NCI-H2196 treated with DMSO at 0.1 percent for 48 hours (cell line): Measurements from ENCODE around the gene GLB1L3.
A peak's percentile ranks its signal among the peaks of the same experiment; 100 is the strongest.
"Not testable (repeated sequence)": the region's sequence is repeated elsewhere in the genome, so short reads cannot be mapped to it uniquely, and the experiment has no call there.

Experiments
- DNase-seq: peaks from one replicate; lab custom pipeline; 2025; ENCODE audit not compliant: unreplicated experiment; lab: John Stamatoyannopoulos, UW

Gene GLB1L3

DNA sequence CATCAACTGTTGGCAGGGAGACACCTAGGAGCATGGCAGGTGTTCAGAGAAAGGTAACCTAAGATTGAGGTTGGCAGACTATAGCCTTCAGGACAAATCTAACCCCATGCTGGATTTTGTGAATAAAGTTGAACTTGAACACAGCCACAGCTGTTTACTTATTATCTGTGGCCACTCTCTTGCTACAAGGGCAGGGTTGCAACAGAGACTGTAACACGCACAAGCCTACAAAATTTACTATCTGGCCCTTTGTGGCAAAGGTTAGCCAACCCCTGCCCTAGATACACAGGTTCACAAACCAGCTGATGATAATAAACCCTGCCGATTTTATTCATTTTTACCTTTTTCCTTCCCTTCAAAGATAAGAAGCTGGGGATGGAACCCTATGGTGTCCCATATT is 25.5 kb upstream of the GLB1L3 start:
- no peak for DNase-seq

DNA sequence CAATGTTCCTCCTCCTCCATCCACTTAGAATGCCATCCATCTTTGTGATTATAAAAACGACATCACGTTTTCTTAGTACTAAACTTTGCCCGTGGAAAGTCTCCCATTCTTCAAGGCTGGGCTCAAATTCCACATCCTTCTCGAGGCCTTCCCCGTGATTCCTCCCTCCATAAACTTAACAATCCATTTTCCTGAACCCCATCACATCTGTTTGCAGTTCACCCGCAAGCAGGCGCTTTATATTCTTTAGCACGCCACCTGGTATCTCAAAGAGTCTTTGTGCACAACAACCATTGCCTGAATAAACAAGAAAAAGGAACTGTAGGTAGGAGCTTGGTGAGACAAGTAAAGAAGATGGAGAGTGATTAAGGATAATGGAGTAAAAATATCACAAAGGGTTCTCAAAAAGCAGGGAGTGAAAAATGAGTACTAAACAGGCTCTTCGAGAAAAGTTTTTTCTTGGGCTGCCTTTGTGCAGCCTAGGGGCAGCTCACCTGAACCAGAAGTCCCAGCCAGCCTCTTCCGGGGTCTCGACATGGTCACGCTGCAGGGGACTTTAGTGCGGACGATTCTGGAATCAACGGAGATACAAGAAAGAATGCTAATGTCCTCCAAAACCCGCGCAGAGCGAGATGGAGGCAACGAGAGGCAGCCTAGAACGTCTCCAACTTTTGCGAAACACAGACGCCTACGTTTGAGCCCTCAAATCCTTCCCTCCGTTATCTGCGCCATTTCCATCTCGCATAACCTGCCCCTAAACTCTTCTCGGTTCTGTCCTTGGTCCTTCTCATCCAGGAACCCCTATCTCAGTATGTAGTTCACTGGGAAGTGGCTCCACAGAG is 23.6 kb upstream of the GLB1L3 start:
- no peak for DNase-seq

DNA sequence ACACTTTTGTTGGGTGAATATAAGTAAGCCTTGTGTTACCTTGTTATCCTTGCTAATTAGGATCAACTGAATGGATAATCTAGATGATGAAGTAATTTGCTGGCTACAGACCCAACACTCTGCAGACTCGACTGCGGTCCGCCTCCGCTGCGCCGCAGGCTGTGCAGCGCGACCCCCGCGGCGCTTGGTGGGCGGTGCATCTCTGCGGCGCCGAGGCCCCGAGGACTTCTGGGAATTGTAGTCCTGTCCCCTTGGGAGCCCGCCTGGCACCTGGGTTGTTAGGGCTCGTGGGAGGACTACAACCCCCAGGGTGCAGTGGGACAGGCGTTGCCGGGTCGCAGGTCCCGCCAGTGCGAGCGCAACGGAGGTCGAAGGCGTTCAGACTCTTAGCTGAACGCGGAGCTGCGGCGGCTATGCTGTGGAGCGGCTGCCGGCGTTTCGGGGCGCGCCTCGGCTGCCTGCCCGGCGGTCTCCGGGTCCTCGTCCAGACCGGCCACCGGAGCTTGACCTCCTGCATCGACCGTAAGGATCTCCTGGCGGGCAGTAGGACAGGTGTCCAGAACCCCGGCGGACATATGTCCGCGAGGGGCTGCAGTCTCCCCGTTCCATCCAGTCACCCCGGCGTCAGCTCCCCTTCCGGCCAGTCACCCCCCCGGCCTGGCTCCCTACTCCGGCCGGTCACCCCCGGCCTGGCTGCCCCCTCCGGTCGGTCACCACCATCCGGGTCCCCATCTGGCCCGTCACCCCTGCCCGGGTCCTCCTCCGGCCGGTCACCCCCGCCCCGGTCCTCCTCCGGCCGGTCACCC is 22.8 kb upstream of the GLB1L3 start, which contains the start of the genes ACAD8 and THYN1:
ACAD8 (plus strand) TSS at position 381 of the 806 bp plus-strand sequence; CDS start at position 414, 33 bp downstream.
THYN1 (minus strand) TSS at position 165 of the 806 bp plus-strand sequence. CDS start 470 bp downstream, outside the sequence.
- peak; percentile 88 for DNase-seq

DNA sequence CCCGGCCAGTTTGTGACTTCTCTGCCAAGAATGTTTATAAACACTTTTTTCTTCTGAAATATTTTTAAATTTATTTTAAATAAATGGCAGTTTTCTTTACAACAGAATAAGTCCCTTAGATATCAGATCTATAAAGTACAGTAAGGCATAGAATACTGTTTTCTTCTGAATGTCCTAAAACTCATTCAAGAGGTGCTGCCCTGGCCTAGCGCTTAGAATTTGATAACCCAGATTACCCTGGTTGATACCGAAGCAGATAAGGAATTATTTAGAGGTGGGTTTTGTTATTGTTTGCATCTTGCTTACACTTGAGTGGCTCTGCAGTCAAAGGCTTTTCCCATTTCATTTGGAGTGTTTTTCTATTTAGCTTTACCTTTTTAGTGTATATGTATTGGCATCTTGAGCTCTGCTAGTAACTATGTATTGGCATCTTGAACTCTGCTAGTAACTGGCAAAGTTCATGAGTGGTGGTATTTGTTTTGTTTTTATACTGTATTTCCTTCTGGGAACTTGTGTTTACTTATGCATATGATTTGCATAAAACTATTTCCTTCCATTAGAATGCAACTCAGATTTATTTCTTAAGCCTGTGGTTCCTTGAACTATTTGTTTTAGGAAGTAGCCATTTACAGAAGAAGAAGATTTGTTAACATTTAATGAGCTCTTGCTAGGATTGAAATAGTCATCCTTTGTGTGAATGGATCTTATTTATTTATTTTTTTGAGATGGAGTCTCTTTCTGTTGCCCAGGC is 21.6 kb upstream of the GLB1L3 start:
- DNase-seq = no peak

DNA sequence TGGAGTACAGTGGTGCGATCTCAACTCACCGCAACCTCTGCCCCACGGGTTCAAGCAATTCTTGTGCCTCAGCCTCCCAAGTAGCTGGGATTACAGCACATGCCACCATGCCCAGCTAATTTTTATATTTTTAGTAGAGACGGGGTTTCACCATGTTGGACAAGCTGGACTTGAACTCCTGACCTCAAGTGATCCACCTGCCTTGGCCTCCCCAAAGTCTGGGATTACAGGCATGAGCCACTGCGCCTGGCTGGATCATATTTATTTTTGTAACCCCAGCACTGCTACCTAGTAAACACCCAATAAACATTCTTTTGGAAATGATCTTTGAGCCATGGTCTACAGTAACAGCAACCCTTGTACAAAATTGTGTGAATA is 21.0 kb upstream of the GLB1L3 start:
- DNase-seq = not testable (repeated sequence)

DNA sequence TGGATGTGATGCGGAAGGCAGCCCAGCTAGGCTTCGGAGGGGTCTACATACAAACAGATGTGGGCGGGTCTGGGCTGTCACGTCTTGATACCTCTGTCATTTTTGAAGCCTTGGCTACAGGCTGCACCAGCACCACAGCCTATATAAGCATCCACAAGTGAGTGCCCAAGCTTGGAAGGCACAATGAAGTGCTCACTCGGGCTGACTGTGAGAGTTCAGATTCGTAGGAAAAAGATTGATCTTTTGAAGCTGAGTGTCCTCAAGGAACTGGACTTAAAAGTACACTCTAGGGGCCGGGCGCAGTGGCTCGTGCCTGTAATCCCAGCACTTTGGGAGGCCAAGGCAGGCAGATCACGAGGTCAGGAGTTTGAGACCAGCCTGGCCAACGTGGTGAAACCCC is 19.1 kb upstream of the GLB1L3 start:
- no peak for DNase-seq

DNA sequence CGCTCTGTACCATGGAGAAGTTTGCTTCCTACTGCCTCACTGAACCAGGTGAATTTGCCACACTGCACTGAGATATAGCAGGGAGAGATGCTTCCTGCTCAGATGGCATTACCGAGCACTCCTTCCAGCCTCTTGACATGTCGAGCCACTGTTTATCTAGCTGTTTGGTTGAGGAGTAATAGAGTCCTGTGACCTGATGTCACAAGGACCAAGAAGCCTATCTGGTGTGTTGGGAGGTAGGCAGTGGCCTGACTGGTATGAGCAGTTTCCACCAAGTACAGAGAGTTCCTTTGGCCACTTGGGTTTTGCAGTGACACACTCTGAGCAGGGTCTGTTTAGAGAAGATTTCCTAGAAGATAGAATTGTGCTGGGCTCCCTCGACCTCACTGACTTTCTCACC is 17.6 kb upstream of the GLB1L3 start:
- no peak for DNase-seq

DNA sequence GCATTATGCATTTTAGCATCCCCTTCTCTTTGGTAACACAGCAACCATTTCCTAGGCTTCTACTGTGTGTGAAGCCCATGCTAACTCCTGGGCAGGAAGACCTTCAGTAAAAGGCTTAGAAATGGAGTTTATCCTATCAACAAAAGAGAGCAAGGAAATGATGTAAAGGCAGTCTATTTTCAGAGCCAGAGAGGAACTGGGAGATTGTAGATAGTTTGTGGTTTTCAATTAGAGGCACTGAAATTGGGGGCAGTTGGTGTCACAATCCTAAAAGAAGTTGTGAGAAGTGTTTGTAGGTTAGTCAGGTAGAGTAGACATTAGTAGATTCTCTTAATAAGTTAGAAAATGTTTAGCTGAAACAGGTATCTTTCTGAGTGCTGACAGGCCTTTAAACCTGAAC is 15.7 kb upstream of the GLB1L3 start:
- DNase-seq = no peak

DNA sequence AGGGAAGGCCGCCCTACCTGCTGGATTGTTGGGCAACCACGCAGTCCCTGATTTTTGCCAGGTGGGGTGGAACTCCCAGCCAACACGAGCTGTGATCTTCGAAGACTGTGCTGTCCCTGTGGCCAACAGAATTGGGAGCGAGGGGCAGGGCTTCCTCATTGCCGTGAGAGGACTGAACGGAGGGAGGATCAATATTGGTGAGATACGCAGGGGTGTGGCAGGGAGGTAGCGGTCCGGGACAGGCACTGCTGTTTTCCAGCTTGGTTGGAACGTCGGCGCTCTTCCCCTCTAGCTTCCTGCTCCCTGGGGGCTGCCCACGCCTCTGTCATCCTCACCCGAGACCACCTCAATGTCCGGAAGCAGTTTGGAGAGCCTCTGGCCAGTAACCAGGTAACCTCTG is 15.2 kb upstream of the GLB1L3 start:
- DNase-seq = no peak

DNA sequence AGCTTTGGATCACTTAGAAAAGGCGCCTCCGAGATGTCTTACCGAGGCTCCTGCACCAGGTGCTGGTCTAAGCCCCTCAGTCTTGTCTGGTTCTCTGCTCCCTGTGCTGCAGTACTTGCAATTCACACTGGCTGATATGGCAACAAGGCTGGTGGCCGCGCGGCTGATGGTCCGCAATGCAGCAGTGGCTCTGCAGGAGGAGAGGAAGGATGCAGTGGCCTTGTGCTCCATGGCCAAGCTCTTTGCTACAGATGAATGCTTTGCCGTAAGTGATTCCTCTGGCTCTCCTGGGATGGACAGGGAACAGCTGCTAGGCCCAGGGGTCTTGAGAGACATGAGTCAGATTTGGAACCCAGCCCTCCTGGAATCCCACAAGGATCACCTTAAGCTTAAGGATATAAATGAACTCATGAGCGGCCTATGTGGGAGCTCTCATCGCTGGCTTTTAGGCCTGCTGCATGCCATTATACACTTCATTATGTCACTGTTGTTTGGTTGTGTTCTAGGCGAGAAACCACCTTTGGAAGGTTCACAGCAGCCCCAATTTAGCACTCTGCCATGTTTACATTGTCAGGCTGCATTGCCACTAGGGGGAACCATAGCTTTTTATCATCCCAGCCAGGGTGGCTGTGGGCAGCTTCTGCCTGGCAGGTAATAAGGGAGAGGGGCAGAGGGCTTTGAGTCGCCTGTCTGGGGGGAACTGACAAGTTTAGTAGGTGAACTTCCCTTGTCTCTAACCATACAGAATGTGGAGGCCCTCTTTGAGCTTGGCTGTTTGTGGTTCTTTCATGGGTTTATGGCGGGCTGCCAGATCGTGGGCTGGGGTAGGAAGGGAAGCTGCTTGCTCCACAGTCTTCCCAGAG is 14.3 kb upstream of the GLB1L3 start:
- peak; percentile 14 for DNase-seq

DNA sequence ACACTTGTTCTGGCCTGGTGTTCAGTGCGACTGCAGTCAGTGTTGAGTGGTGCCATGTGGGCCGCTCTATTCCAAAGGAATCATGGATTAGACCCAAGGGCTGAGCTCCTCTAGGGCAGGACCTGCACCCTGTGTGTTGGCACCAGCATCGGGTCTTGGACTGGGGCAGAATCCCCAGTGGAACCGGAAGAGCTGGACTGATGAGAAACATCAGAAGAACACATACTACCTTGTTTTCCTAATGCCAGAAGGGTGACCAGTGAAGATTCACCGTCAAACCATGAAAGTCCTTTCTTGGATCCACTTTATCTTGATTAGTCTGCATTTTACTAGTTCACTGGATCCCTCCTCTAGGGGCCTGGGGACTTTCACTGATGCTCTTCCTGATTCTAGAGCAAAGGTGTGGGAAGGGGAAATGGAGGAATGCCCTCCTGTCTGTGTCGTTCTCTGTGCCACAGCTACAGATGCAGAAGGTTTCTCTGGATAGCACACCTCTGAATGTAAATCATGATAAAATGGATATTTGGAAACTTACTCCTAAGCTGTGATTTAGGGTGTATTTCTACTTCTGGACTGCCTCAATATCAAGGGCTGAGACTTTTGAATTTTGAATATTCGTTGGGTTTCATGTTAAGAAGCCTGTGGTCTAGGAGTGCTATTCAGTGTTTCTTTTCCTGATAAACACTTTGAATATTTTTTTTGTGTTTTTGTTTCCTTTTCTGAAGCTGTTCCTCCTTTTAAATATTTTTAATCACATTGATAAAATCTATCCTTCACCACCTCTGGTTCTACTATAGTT is 11.0 kb upstream of the GLB1L3 start:
- DNase-seq = no peak

DNA sequence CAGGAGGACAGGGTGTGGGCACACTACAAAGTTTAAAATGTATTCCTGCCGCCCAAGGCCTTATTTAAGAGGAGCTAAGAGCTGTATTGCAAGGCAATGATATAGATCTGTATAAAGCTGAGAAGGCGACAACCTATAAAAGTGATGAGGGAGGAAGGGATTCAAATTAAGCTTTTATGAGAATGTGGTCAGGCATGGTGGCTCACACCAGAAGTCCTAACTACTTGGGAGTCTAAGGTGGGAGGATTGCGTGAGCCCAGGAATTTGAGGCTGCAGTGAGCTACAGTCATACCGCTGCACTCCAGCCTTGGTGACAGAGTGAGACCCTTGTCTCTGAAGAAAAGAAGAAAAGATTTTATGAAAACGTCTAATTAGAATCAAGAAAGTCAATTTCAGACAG is 9.7 kb upstream of the GLB1L3 start:
- no peak for DNase-seq

DNA sequence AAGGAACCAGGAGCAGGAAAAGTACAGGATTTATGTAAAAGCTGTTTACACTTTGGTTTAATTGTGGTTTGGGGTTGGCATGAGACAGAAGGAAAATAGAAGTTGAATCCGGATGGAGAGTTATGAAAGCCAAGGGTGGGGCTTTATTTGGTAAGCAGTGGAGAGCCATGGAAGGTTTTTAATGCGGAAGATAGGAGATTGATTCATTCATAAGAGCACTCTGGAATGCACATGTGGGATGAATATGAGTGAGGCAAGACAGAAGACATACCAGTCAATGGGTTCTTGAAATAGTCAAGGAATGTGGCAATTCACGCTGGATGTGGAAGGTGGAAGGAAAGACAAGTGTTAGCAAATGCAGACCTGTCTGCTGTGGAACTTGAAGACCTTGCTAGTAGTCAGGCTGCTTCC is 9.3 kb upstream of the GLB1L3 start:
- DNase-seq = no peak

DNA sequence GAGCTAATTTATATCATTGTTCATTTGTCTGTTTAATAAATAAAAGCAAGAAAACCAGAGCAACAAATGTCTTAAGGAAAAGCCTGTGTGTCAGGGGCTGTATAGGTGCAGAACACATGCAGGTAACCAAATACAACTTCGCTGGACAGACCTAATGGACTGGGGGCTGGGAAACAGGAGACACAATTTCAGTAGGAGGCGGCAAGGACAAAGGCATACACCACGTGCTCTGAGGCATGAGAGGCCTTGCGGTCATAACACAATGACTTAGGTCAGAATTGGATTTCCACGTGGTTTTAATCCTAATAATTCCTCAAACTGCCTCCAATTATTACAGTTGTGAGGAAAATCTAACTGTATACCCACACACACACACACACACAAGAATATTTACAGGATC is 8.7 kb upstream of the GLB1L3 start:
- no peak for DNase-seq

DNA sequence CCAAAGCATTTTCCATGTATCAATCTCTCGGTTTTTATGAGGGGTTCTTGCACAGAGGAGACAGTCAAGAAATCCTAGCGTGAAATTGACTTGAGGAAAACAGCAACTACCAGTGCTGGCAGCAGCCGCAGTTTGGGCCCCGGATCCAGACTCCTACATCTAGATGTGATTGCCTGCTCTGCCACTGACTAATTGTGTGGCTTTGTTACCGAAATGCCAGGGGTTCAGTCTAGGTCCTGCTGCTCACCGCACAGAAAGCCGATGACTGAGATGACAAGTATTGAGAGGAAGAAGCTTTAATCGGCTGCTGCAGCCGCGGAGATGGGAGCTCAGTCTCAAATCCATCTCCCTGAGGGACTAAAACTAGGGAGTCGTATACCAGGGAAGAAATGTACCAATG is 8.2 kb upstream of the GLB1L3 start:
- no peak for DNase-seq

DNA sequence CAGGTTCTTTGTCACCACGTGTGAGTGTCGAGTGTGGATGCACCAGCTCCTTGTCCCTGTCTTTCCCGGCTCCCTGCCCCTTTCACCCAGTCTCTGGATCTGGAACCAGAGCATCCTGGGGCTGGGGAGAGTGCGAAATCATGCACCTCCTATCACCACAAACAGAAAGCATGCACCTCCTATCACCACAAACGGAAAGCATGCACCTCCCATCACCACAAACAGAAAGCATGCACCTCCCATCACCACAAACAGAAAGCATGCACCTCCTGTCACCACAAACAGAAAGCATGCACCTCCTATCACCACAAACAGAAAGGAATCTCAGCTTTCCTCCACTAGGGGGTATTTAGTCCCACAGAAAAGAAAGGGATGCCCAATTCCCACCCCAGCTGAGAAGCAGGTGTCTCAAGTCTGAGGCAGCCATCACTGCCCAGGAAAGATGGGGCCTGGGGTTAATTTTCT is 5.9 kb upstream of the GLB1L3 start:
- DNase-seq = no peak

DNA sequence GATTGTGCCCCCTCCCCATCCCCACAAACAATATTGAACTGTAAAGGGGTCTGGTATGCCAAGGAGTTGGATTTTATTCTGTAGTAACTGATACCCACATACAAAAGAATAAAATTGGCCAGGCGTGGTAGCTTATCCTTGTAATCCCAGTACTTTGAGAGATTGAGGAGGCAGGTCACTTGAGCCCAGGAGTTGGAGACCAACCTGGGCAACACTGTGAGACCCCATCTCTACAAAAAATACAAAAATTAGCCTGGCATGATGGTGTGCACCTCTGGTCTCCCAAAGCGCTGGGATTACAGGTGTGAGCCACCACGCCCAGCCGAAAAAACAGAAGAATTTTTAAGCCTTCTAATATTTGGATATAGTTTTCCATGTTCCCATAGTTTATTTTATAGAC is 4.2 kb upstream of the GLB1L3 start:
- DNase-seq = no peak

DNA sequence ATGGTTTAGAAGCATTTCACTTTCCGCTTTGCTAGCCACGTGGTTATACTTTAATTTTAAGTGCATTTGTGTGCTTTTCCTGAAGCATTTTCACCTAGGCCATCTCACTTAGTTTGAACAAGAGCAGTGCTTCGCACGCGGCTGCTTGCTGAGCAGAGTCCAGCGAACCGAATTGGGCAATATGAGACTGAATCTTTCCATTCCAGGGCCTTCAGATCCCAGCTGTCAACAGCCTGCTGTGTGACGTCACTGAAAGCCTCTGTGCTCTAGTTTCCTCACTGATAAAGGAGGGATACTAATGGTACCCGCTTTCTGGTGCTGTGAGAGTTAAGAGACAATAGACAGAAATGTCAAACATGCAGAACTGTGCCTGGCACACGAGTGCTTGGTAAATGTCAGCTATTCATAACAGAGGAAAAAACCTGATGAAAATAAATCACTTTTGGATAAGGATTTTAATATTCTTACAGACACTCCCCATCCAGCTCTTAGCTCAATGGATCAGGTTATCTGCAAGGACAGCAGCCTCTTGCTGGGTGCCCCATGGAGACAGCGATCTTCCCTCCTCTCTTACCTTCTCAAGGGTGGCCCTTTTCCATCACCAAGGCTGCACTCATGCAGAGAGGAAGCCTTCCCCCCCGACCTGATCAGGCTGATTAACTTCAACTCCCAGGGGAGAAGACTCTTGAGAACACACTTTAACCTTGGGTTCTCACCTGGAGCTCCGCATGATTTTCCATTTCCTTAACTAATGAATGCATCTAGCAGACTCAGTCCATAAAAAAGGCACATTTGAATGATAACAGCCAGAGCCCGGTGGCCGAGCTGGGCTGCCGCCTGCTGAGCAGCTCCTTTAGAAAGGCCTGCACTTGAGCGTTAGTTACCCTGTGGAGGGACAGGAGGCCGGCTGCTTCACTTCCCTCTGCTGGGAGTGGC is 3.5 kb upstream of the GLB1L3 start:
- DNase-seq = no peak
